H9 (cell line): ENCODE measurements around the gene GPHA2. TPM values are rescaled to one million over a fixed set of nuclear protein-coding genes. Genes with fewer than 3 reads are reported as not detected.

Source experiments
- DNase-seq: peaks from one replicate; pipeline ENCODE4 v3.0.0-alpha.2; 2017
- H2AFZ ChIP-seq: one replicate; pipeline ENCODE4 v1.6.1; 2013; ENCODE audit warnings: mild to moderate bottlenecking, low read length, control low read depth, moderate library complexity
- H2AK5ac ChIP-seq: 2 replicates; pipeline ENCODE4 v1.6.1; 2013; ENCODE audit warnings: low read length, control low read depth, mixed read lengths; ENCODE audit not compliant: insufficient read length
- H2BK120ac ChIP-seq: one replicate; pipeline ENCODE4 v1.6.1; 2013; ENCODE audit warnings: low read depth, mild to moderate bottlenecking, low read length, control low read depth, inconsistent platforms; ENCODE audit not compliant: poor library complexity, severe bottlenecking
- H2BK12ac ChIP-seq: 2 replicates; pipeline ENCODE4 v1.6.1; 2013; ENCODE audit warnings: low read length, control low read depth, mixed read lengths, low read depth; ENCODE audit not compliant: insufficient read length
- H2BK15ac ChIP-seq: 2 replicates; pipeline ENCODE4 v1.6.1; 2013; ENCODE audit warnings: low read depth, low read length, control low read depth
- H2BK20ac ChIP-seq: one replicate; pipeline ENCODE4 v1.6.1; 2013; ENCODE audit warnings: low read depth, mild to moderate bottlenecking, low read length, control low read depth, inconsistent platforms; ENCODE audit not compliant: poor library complexity, severe bottlenecking
- H2BK5ac ChIP-seq: 2 replicates; pipeline ENCODE4 v1.6.1; 2013; ENCODE audit warnings: low read length, control low read depth, mixed read lengths; ENCODE audit not compliant: insufficient read length
- H3K14ac ChIP-seq: 2 replicates; pipeline ENCODE4 v1.6.1; 2013; ENCODE audit warnings: low read length, control low read depth; ENCODE audit not compliant: insufficient read depth
- H3K18ac ChIP-seq: 2 replicates; pipeline ENCODE4 v1.6.1; 2013; ENCODE audit warnings: low read depth, mild to moderate bottlenecking, mixed read lengths, low read length, control low read depth; ENCODE audit not compliant: insufficient read length
- H3K23ac ChIP-seq: 2 replicates; pipeline ENCODE4 v1.6.1; 2013; ENCODE audit warnings: low read length, control low read depth, mixed read lengths, low read depth; ENCODE audit not compliant: insufficient read length
- H3K23me2 ChIP-seq: 2 replicates; pipeline ENCODE4 v1.6.1; 2013; ENCODE audit warnings: low read depth, mild to moderate bottlenecking, mixed read lengths, low read length, control low read depth; ENCODE audit not compliant: insufficient read length, poor library complexity, severe bottlenecking
- H3K27ac ChIP-seq: 2 replicates; pipeline ENCODE4 v1.5.1; 2013; ENCODE audit warnings: low read length, control low read depth, mixed read lengths, low read depth; ENCODE audit not compliant: insufficient read length
- H3K27me3 ChIP-seq: 2 replicates; pipeline ENCODE4 v1.6.1; 2013; ENCODE audit warnings: low read length, control low read depth, inconsistent platforms; ENCODE audit not compliant: insufficient read depth
- H3K4ac ChIP-seq: 2 replicates; pipeline ENCODE4 v1.6.1; 2013; ENCODE audit warnings: low read depth, mild to moderate bottlenecking, control low read depth, inconsistent platforms, low read length, moderate library complexity
- H3K4me1 ChIP-seq: 2 replicates; pipeline ENCODE4 v1.6.1; 2013; ENCODE audit warnings: low read length, control low read depth, inconsistent platforms; ENCODE audit not compliant: insufficient read depth
- H3K4me2 ChIP-seq: 2 replicates; pipeline ENCODE4 v1.6.1; 2013; ENCODE audit warnings: low read length, control low read depth, mixed read lengths; ENCODE audit not compliant: insufficient read length, insufficient read depth
- H3K56ac ChIP-seq: 2 replicates; pipeline ENCODE4 v1.6.1; 2013; ENCODE audit warnings: low read depth, mild to moderate bottlenecking, mixed read lengths, low read length, control low read depth; ENCODE audit not compliant: insufficient read length
- H3K79me1 ChIP-seq: 2 replicates; pipeline ENCODE4 v1.6.1; 2013; ENCODE audit warnings: low read depth, mild to moderate bottlenecking, moderate library complexity, low read length, control low read depth, inconsistent platforms; ENCODE audit not compliant: insufficient read depth, poor library complexity, severe bottlenecking
- H3K79me2 ChIP-seq: 2 replicates; pipeline ENCODE4 v1.6.1; 2013; ENCODE audit warnings: low read length, control low read depth, inconsistent platforms; ENCODE audit not compliant: insufficient read depth
- H3K9ac ChIP-seq: 2 replicates; pipeline ENCODE4 v1.6.1; 2013; ENCODE audit warnings: low read length, control low read depth, mixed read lengths; ENCODE audit not compliant: insufficient read length; ENCODE audit errors: extremely low read depth
- H3K9me3 ChIP-seq: one replicate; pipeline ENCODE4 v1.6.1; 2013; ENCODE audit warnings: low read depth, low read length, inconsistent platforms; ENCODE audit not compliant: control insufficient read depth
- H3T11ph ChIP-seq: one replicate; pipeline ENCODE4 v1.6.1; 2013; ENCODE audit warnings: mild to moderate bottlenecking, low read length, control low read depth, inconsistent platforms
- H4K20me1 ChIP-seq: one replicate; pipeline ENCODE4 v1.6.1; 2013; ENCODE audit not compliant: control insufficient read depth, insufficient read length, insufficient read depth
- H4K5ac ChIP-seq: 2 replicates; pipeline ENCODE4 v1.6.1; 2013; ENCODE audit warnings: low read depth, mild to moderate bottlenecking, mixed read lengths, low read length, control low read depth; ENCODE audit not compliant: insufficient read length
- H4K8ac ChIP-seq: replicated peaks from 2 replicates; pipeline ENCODE4 v1.6.1; 2013; ENCODE audit warnings: low read length, control low read depth, mixed read lengths, low read depth; ENCODE audit not compliant: insufficient read length
- H4K91ac ChIP-seq: 2 replicates; pipeline ENCODE4 v1.6.1; 2013; ENCODE audit warnings: low read depth, mild to moderate bottlenecking, moderate library complexity, mixed read lengths, low read length, control low read depth; ENCODE audit not compliant: insufficient read length
- H3K27ac Mint-ChIP-seq, 3 experiments: 2 replicates in 2 of 3; 3 replicates in 1 of 3; pipeline ENCODE4 v1.8.0; 2020 to 2021; ENCODE audit warnings: mixed read lengths in 3 of 3, mild to moderate bottlenecking in 1 of 3, moderate library complexity in 1 of 3
- H3K27me3 Mint-ChIP-seq: 2 replicates; pipeline ENCODE4 v1.8.0; 2021; ENCODE audit warnings: low read depth, mild to moderate bottlenecking, moderate library complexity, mixed read lengths
- H3K36me3 Mint-ChIP-seq, 3 experiments: 2 replicates in 2 of 3; 3 replicates in 1 of 3; pipeline ENCODE4 v1.8.0; 2020 to 2021; ENCODE audit warnings: low read depth in 3 of 3, mixed read lengths in 3 of 3; ENCODE audit not compliant: insufficient read depth in 1 of 3
- H3K4me1 Mint-ChIP-seq, 2 experiments: 2 replicates each; pipeline ENCODE4 v1.8.0; 2020; ENCODE audit warnings: mixed read lengths in 2 of 2
- H3K4me3 Mint-ChIP-seq, 2 experiments: 2 replicates in 1 of 2; 3 replicates in 1 of 2; pipeline ENCODE4 v1.8.0; 2020 to 2021; ENCODE audit warnings: mild to moderate bottlenecking in 2 of 2, mixed read lengths in 2 of 2, moderate library complexity in 1 of 2
- H3K9me3 Mint-ChIP-seq, 2 experiments: 2 replicates in 1 of 2; 3 replicates in 1 of 2; pipeline ENCODE4 v1.8.0; 2020; ENCODE audit warnings: mild to moderate bottlenecking in 2 of 2, mixed read lengths in 2 of 2, moderate library complexity in 1 of 2
- CTCF ChIP-seq: fragments of 200-600 bp; sonication (generic); conservative IDR thresholded peaks from 3 replicates; pipeline ENCODE4 v1.8.0; 2021; ENCODE audit warnings: antibody characterized with exemption, mild to moderate bottlenecking
- WGBS: extraction: QIAGEN DNeasy Blood & Tissue Kit; methylation state at CpG from one replicate; pipeline ENCODE4 v1.1.7; 2013; ENCODE audit warnings: missing lambda C conversion rate, low lambda C conversion rate, mixed read lengths; ENCODE audit not compliant: insufficient read length; ENCODE audit errors: extremely low coverage; 5-methylcytosine and 5-hydroxymethylcytosine counted together
- total RNA-seq: library from RNA; stranded (reverse); gene quantifications from 2 replicates; pipeline ENCODE4 v1.2.1, GENCODE V29; 2021

GPHA2 gene
- total RNA-seq, 1 experiment from 2014 or later, result 2.1 TPM

- H3K4me2 ChIP-seq, result no peak overlapping the region
- no peak for TF ChIP-seq CTCF
- no peak overlapping the region for H2BK5ac ChIP-seq
- H3K56ac ChIP-seq, result no peak overlapping the region
- no peak overlapping the region for H4K91ac ChIP-seq
- H3K27ac ChIP-seq, result no peak overlapping the region
- H3K79me2 ChIP-seq, result no peaks in the 10 kb centered on the region
- peaks cover 7 to 25% of the 10 kb centered on the region in 2 experiments for H3K4me1 Mint-ChIP-seq
- no peak overlapping the region for H3K14ac ChIP-seq
- DNase-seq, result no peak
- H2AFZ ChIP-seq, result no peak overlapping the region
- no peak overlapping the region for H3K4me3 Mint-ChIP-seq
- H3K23ac ChIP-seq, result no peak overlapping the region
- no peak overlapping the region for H3K4ac ChIP-seq
- no peaks in the 10 kb centered on the region for H3K27me3 ChIP-seq
- no peak overlapping the region for H4K8ac ChIP-seq
- no peak overlapping the region for H2BK20ac ChIP-seq
- no peak overlapping the region for H3T11ph ChIP-seq
- no peak overlapping the region for H2BK12ac ChIP-seq
- no peaks in the 10 kb centered on the region for H3K9me3 ChIP-seq
- no peaks in the 10 kb centered on the region for H4K20me1 ChIP-seq
- H3K23me2 ChIP-seq, result no peaks in the 10 kb centered on the region
- no peaks in the 10 kb centered on the region for H3K9me3 Mint-ChIP-seq
- H3K27ac Mint-ChIP-seq, result no peak overlapping the region
- no peak overlapping the region for H4K5ac ChIP-seq
- WGBS, result no CpG with 5 or more reads among the region's 6 CpGs
- H3K36me3 Mint-ChIP-seq, result peaks cover 0 to 4% (median 0%) of the 10 kb centered on the region in 3 experiments; a peak in 2 of 7 replicates
- H3K27me3 Mint-ChIP-seq, result peaks cover 2% of the 10 kb centered on the region
- H3K79me1 ChIP-seq, result no peaks in the 10 kb centered on the region
- H2BK15ac ChIP-seq, result no peak overlapping the region
- H2AK5ac ChIP-seq, result no peak overlapping the region
- H3K18ac ChIP-seq, result no peak overlapping the region
- no peak overlapping the region for H3K9ac ChIP-seq
- no peak overlapping the region for H2BK120ac ChIP-seq
- peaks cover 1% of the 10 kb centered on the region; the same call in 1 of the 2 replicates for H3K4me1 ChIP-seq
These were observed 5.4 kb downstream of the GPHA2 start for GRCh38 chr11:64930340-64930739.
